CD4-positive, alpha-beta T cell (primary cell): ENCODE results near the gene MBTPS1. TPM values are rescaled to one million over a fixed set of nuclear protein-coding genes. Genes with fewer than 3 reads are reported as not detected.

Experiments
- ATAC-seq: fragments of 200-7000 bp; cut with Tn5 transposase; one replicate; pipeline ENCODE4 v1.10.0; 2022; ENCODE audit warnings: mild to moderate bottlenecking; ENCODE audit not compliant: poor library complexity
- CTCF ChIA-PET: fragments of 350-600 bp; sonication (Branson Sonifier 250); formaldehyde crosslinking; loops from one replicate; lab custom pipeline; 2021; ENCODE audit warnings: antibody characterized with exemption, inconsistent platforms; lab: Charles Lee
- POLR2A ChIA-PET: fragments of 350-600 bp; sonication (Branson Sonifier 250); formaldehyde crosslinking; loops from one replicate; lab custom pipeline; 2021; ENCODE audit warnings: antibody characterized with exemption, inconsistent platforms; lab: Charles Lee
- DNase-seq, 14 experiments: peaks; one replicate each; pipeline ENCODE4 v3.0.0-alpha.2; 2013 to 2020; ENCODE audit warnings: mixed read lengths in 2 of 14
- H3K27ac ChIP-seq, 2 donors: one replicate each; pipeline versions ENCODE4 v1.5.1 to v1.7.0; 2013; ENCODE audit warnings: low read length in 2 of 2, low read depth in 1 of 2, mild to moderate bottlenecking in 1 of 2
- H3K27me3 ChIP-seq, 2 experiments: 1 replicate in 1 of 2; 2 replicates in 1 of 2; pipeline versions ENCODE4 v1.6.1 to v1.7.0; 2013; ENCODE audit warnings: low read length in 2 of 2, control low read depth in 1 of 2, mild to moderate bottlenecking in 1 of 2, moderate library complexity in 1 of 2; ENCODE audit not compliant: insufficient read depth in 2 of 2, control insufficient read depth in 1 of 2
- H3K36me3 ChIP-seq: one replicate; pipeline ENCODE4 v1.6.1; 2013; ENCODE audit warnings: low read length, control low read depth; ENCODE audit not compliant: insufficient read depth
- H3K4me1 ChIP-seq: one replicate; pipeline ENCODE4 v1.6.1; 2013; ENCODE audit warnings: low read length, control low read depth; ENCODE audit not compliant: insufficient read depth
- H3K4me3 ChIP-seq: one replicate; pipeline ENCODE4 v1.5.1; 2013; ENCODE audit warnings: mild to moderate bottlenecking, low read length, moderate library complexity
- H3K9me3 ChIP-seq, 2 experiments: 1 replicate in 1 of 2; 2 replicates in 1 of 2; pipeline versions ENCODE4 v1.6.1 to v1.7.0; 2013; ENCODE audit warnings: low read length in 2 of 2, mild to moderate bottlenecking in 2 of 2, control low read depth in 1 of 2, moderate library complexity in 1 of 2; ENCODE audit not compliant: control insufficient read depth in 1 of 2, insufficient read depth in 1 of 2
- H3K27ac Mint-ChIP-seq: one replicate; pipeline ENCODE4 v1.8.0; 2020; ENCODE audit warnings: mixed read lengths
- H3K27me3 Mint-ChIP-seq: one replicate; pipeline ENCODE4 v1.8.0; 2021; ENCODE audit warnings: mixed read lengths
- H3K36me3 Mint-ChIP-seq: one replicate; pipeline ENCODE4 v1.8.0; 2021; ENCODE audit warnings: low read depth, mixed read lengths
- H3K4me1 Mint-ChIP-seq: one replicate; pipeline ENCODE4 v1.8.0; 2021; ENCODE audit warnings: low read depth, mixed read lengths
- H3K4me3 Mint-ChIP-seq: one replicate; pipeline ENCODE4 v1.8.0; 2020; ENCODE audit warnings: mild to moderate bottlenecking, mixed read lengths
- H3K9me3 Mint-ChIP-seq: one replicate; pipeline ENCODE4 v1.8.0; 2020; ENCODE audit warnings: mixed read lengths
- CTCF ChIP-seq: fragments of 200-600 bp; IDR thresholded peaks from one replicate; pipeline ENCODE4 v1.8.0; 2022; ENCODE audit warnings: antibody characterized with exemption, mild to moderate bottlenecking
- intact Hi-C, 2 experiments: fragments of 100-400 bp; cut with DNase I in 1 of 2; cut with micrococcal nuclease in 1 of 2; formaldehyde crosslinking; loops; one replicate each; pipeline versions ENCODE4 v1.15.1 to v1.9.0; 2023 to 2025; cut with DNase I, micrococcal nuclease
- total RNA-seq, 174 experiments: library from RNA in 2 of 174; stranded (reverse) in 2 of 174; gene quantifications; one replicate each; pipeline ENCODE4 v1.2.3 and lab custom pipeline; 2021 to 2026

MBTPS1 gene
- total RNA-seq, 2 experiments from 2014 or later, result 121 to 122 TPM

GRCh38 chr16:84021488-84021887, 95.3 kb downstream of the MBTPS1 start:
- no peaks in the 10 kb centered on the region for H3K27me3 ChIP-seq
- peaks cover 9% of the 10 kb centered on the region for H3K9me3 Mint-ChIP-seq
- no peak overlapping the region for H3K27ac ChIP-seq
- H3K9me3 ChIP-seq, result peaks cover 10 to 38% of the 10 kb centered on the region in 2 experiments
- no peak overlapping the region for H3K4me3 Mint-ChIP-seq
- no peaks in the 10 kb centered on the region for H3K4me1 ChIP-seq
- no peaks in the 10 kb centered on the region for H3K36me3 Mint-ChIP-seq
- H3K27ac Mint-ChIP-seq, result no peak overlapping the region
- POLR2A ChIA-PET, result no interaction called here
- no peaks in the 10 kb centered on the region for H3K4me1 Mint-ChIP-seq
- no peak for DNase-seq
- no peak for TF ChIP-seq CTCF
- H3K27me3 Mint-ChIP-seq, result peaks cover 9% of the 10 kb centered on the region
- no peak for ATAC-seq
- no peak overlapping the region for H3K4me3 ChIP-seq
- CTCF ChIA-PET, result no interaction called here
- intact Hi-C loops, result no loop called here
- no peaks in the 10 kb centered on the region for H3K36me3 ChIP-seq

- Histone ChIP-seq H3K4me3 (no peak overlapping the region), H3K4me1 (no peaks in the 10 kb centered on the region), H3K27me3 (no peaks in the 10 kb centered on the region), H3K9me3 (peaks cover 10 to 38% of the 10 kb centered on the region in 2 experiments), H3K36me3 (no peaks in the 10 kb centered on the region), H3K27ac (no peak overlapping the region)
- Mint-ChIP-seq H3K4me1 (no peaks in the 10 kb centered on the region), H3K4me3 (no peak overlapping the region), H3K9me3 (peaks cover 9% of the 10 kb centered on the region), H3K27ac (no peak overlapping the region), H3K36me3 (no peaks in the 10 kb centered on the region), H3K27me3 (peaks cover 5% of the 10 kb centered on the region)
- TF ChIP-seq CTCF, result no peak
- ATAC-seq, result no peak
- intact Hi-C loops, result no loop called here
- DNase-seq, result no peak
- ChIA-PET CTCF (no interaction called here), POLR2A (no interaction called here)
Observed at GRCh38 chr16:84020353-84020752, 96.4 kb downstream of the MBTPS1 start.

DNA sequence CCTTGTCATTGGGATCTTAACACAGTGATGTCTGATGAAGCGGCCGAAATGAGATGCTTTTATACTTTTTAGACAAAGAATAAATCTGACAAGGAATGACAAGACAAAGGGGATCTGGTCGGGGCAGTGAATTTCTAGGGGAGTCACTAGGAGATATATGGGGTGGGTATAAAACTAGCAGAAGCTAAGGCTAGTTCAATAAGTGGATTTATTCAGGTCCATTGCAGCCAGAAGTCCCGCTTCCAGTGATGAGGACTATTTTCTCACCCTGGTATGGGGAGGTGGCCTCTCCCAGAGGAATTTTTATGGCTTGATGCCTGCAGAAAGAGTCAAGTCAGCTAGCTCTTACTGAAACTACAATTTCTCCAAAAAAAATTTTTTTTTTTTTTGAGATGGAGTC, 98.0 kb downstream of the MBTPS1 start:
- DNase-seq (no peak), ATAC-seq (no peak)
- Mint-ChIP-seq H3K36me3 (no peaks in the 10 kb centered on the region), H3K4me1 (peaks cover 12% of the 10 kb centered on the region), H3K27ac (no peak overlapping the region), H3K4me3 (no peak overlapping the region), H3K27me3 (peaks cover 5% of the 10 kb centered on the region), H3K9me3 (peaks cover 9% of the 10 kb centered on the region)
- Histone ChIP-seq H3K36me3 (no peaks in the 10 kb centered on the region), H3K4me1 (peaks cover 8% of the 10 kb centered on the region), H3K27me3 (no peaks in the 10 kb centered on the region), H3K27ac (no peak overlapping the region), H3K4me3 (no peak overlapping the region), H3K9me3 (peaks cover 10 to 47% of the 10 kb centered on the region in 2 experiments)
- CTCF ChIA-PET, result no interaction called here
- no peak for TF ChIP-seq CTCF
- POLR2A ChIA-PET, result no interaction called here
- intact Hi-C loops, result no loop called here
